Ishikawa (cell line): Measurements from ENCODE around the gene KANK3.

Experiments
- CEBPB ChIP-seq: IDR thresholded peaks from 2 replicates; pipeline ENCODE4 v1.6.1; 2012
- CREB1 ChIP-seq: IDR thresholded peaks from 2 replicates; pipeline ENCODE4 v1.6.1; 2012; ENCODE audit warnings: low read depth
- EGR1 ChIP-seq: IDR thresholded peaks from 2 replicates; pipeline ENCODE4 v1.6.1; 2012
- EP300 ChIP-seq: IDR thresholded peaks from 2 replicates; pipeline ENCODE4 v1.6.1; 2012; ENCODE audit warnings: borderline replicate concordance
- FOXM1 ChIP-seq: IDR thresholded peaks from 2 replicates; pipeline ENCODE4 v1.6.1; 2012; ENCODE audit warnings: low read depth, borderline replicate concordance
- MAX ChIP-seq: IDR thresholded peaks from 2 replicates; pipeline ENCODE4 v1.6.1; 2012
- NFIC ChIP-seq: IDR thresholded peaks from 2 replicates; pipeline ENCODE4 v1.6.1; 2012
- RAD21 ChIP-seq: IDR thresholded peaks from 2 replicates; pipeline ENCODE4 v1.6.1; 2012; ENCODE audit warnings: low read depth
- REST ChIP-seq: IDR thresholded peaks from 2 replicates; pipeline ENCODE4 v1.6.1; 2012; ENCODE audit warnings: low read depth, mild to moderate bottlenecking
- TAF1 ChIP-seq: IDR thresholded peaks from 2 replicates; pipeline ENCODE4 v1.6.1; 2012; ENCODE audit warnings: low read depth, mild to moderate bottlenecking
- TCF12 ChIP-seq: IDR thresholded peaks from 2 replicates; pipeline ENCODE4 v1.6.1; 2012; ENCODE audit warnings: low read depth
- TEAD4 ChIP-seq: IDR thresholded peaks from 2 replicates; pipeline ENCODE4 v1.6.1; 2012
- USF1 ChIP-seq: IDR thresholded peaks from 2 replicates; pipeline ENCODE4 v1.6.1; 2012
- YY1 ChIP-seq: IDR thresholded peaks from 2 replicates; pipeline ENCODE4 v1.6.1; 2012; ENCODE audit warnings: low read depth
- ZBTB7A ChIP-seq: IDR thresholded peaks from 2 replicates; pipeline ENCODE4 v1.6.1; 2012; ENCODE audit warnings: low read depth

Gene KANK3

GRCh38 chr19:8361921-8362793 lies 19.1 kb upstream of the KANK3 start:
- TF ChIP-seq RAD21 (0 out of 2 replicates have a peak, but pooled peaks have one; percentile 19), EGR1 (no peak), FOXM1 (no peak), ZBTB7A (0 out of 2 replicates have a peak, but pooled peaks have one; percentile 67), CEBPB (no peak), EP300 (peak; percentile 78; the same call in 1 of the 2 replicates), REST (no peak), YY1 (peak; percentile 56; the same call in 1 of the 2 replicates), USF1 (no peak; the same call in 1 of the 2 replicates), TCF12 (peak; percentile 89), NFIC (peak; percentile 99), TEAD4 (peak; percentile 91), MAX (peak; percentile 66; the same call in 1 of the 2 replicates), CREB1 (peak; percentile 50; the same call in 1 of the 2 replicates)

- no peak for TF ChIP-seq REST
- TF ChIP-seq EP300, result no peak
- no peak for TF ChIP-seq CEBPB
- no peak for TF ChIP-seq MAX
- no peak for TF ChIP-seq CREB1
- no peak for TF ChIP-seq FOXM1
- TF ChIP-seq TCF12, result no peak
- TF ChIP-seq ZBTB7A, result no peak
- no peak for TF ChIP-seq NFIC
- no peak for TF ChIP-seq RAD21
- no peak for TF ChIP-seq YY1
- no peak for TF ChIP-seq EGR1
- no peak for TF ChIP-seq USF1
- TF ChIP-seq TEAD4, result no peak
- TF ChIP-seq TAF1, result no peak
Measured at GRCh38 chr19:8360196-8360595, 17.1 kb upstream of the KANK3 start.

- no peak for TF ChIP-seq TEAD4
- no peak for TF ChIP-seq CREB1
- no peak for TF ChIP-seq TAF1
- TF ChIP-seq NFIC, result no peak
- TF ChIP-seq REST, result no peak
- no peak for TF ChIP-seq EGR1
- no peak for TF ChIP-seq YY1
- TF ChIP-seq TCF12, result no peak
- TF ChIP-seq FOXM1, result no peak
- no peak for TF ChIP-seq ZBTB7A
- TF ChIP-seq EP300, result no peak
Measured at GRCh38 chr19:8358948-8359347, 15.9 kb upstream of the KANK3 start.

GRCh38 chr19:8357007-8357521 lies 14.0 kb upstream of the KANK3 start:
- TF ChIP-seq CEBPB (no peak), MAX (no peak), YY1 (no peak), EP300 (no peak), REST (no peak), TAF1 (no peak), ZBTB7A (no peak), USF1 (no peak), TEAD4 (no peak), TCF12 (no peak), FOXM1 (no peak)
